HG03571 (cell line): ENCODE results near the gene CFP.

Source experiments
- ATAC-seq: cut with Tn5 transposase; IDR thresholded peaks from one replicate; pipeline ENCODE4 v1.9.1; 2021; ENCODE audit not compliant: unreplicated experiment

Gene CFP

DNA sequence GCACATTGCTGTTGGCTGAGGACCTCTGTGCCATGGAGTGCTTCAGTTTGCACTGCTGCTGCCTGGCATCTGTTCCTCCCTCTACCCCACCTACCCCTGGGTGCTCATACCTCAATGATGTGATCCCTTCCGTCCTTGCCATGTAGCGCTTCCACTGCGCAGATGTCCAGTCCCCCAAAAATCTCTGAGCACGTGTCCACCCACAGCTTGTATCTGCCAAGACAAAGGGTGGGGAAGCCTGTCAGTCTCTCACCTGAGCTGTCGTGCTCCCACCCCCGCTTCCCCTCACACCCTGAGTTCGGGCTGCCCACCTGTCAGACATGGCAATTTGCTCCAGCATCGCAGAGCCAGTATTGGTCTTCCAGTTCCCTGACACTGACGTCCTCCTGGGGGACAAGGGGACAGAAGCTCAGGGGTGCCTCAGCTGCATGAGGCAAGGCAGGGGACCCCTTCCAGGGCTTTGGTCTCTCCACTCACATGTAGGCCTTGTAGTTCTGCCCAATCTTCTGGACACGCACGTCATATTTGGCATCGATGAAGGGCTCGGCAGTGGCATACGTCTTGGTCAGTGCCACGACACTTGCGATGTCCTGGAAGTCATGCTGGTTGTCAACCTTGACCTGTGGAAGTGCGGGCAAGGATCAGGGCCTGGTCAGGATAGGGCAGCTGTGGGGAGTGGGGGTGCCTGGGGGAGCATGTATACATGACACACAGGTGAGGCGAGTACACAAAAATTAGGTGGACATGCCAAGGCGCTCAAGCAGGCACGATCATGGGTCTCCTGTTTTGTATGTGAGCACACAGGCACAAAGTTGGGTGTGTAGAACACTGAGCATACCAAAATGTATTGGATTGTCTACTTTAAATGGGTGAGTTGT, 53.5 kb downstream of the CFP start:
- ATAC-seq = no peak

DNA sequence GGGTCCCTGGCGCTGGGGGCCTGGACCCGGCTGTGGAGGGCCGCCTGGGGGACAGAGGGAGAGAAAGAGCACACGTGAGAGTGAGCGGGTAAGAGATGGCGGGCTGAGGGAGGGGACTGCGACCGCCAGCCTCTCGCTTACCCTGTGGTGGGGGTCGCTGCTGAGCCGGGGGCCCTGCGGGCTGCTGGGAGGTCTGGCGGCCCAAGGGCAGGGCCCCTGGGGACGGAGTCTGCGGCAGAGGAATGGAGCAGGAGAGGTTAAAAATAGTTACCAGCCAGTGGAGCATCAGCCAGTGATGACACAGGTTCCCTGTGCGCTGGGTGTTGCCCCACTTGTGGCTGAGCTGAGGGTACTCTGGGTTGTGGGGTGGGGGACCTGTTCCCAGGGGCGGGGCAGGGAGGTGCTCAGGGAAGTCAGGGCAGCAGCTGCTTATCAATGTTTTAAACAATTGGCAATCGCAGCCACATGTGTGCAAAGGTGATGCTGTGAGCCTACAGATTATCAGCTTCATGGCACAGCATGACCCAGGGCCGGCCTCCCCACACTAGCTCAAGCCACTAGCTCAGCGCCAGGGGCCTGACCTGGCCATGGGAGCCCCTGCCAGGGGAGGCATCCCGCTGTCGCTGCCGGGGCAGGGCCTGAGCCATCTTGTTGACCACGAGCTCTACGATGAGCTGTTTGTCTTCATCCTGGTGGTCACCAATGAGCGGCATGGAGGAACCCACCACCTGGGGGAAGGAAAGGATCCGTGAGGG, 55.0 kb downstream of the CFP start:
- no peak for ATAC-seq

DNA sequence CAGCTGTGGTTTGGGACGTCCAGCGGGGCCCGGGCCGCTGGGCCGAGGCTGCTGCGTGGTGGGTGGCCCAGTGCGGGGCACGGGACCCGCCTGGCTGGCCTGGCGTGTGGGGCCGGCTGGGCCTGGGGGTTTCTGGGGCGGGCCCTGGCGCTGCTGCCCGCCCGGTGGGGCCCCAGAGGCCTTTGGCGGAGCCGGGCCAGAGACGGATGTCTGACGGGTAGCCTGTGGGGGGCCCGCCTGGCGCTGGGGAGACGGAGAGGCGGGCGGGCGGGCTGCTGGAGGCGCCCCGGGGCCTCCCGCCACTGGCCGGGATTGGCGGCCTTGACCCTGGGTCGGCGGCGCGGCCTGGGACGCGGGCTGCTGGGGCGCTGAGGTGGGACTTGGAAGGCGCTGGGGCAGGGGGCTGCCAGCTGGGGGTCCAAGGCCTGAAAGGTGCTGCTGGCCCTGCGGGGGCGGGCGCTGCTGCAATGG, 55.6 kb downstream of the CFP start:
- ATAC-seq = no peak

DNA sequence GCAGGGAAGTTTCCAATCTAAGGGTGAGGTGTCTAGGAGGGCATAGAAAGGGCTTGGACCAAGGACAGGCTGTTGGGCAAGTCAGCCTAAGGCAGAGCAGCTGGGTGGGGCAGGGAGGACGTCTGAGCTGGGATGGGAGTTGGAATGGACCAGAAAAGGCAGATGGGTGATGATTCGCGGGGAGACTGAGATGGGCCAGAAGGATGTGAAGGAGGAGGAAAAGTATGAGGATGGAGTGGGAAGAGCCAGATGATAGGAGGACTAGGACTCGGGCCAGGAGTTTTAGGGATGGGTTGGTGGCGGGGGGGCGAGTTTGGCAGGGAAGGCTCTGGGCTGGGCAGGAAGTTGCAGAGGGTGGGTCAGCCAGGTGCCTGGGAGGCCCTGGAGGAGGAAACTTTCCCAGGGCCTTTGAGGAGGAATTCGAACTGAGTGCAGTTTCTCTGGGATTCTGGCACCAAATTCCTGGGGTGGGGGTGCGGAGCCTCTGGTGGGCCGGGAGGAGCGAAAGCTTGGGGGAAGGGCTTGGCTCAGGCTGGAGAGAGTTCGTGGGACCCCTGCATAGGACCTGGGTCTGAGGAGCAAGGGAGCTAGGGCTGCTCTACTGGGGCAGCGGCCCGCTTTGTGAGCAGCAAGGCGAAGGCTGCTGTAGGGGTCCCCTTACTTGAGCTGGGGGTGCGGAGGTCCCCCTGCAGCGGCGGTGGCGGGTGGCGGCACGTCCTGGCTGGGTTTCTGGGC, 56.2 kb downstream of the CFP start:
- ATAC-seq = no peak
